ENCODE results near the gene SPATA2L.
"Not testable (repeated sequence)": the region's sequence is repeated elsewhere in the genome, so short reads cannot be mapped to it uniquely, and the experiment has no call there.

Gene SPATA2L

DNA sequence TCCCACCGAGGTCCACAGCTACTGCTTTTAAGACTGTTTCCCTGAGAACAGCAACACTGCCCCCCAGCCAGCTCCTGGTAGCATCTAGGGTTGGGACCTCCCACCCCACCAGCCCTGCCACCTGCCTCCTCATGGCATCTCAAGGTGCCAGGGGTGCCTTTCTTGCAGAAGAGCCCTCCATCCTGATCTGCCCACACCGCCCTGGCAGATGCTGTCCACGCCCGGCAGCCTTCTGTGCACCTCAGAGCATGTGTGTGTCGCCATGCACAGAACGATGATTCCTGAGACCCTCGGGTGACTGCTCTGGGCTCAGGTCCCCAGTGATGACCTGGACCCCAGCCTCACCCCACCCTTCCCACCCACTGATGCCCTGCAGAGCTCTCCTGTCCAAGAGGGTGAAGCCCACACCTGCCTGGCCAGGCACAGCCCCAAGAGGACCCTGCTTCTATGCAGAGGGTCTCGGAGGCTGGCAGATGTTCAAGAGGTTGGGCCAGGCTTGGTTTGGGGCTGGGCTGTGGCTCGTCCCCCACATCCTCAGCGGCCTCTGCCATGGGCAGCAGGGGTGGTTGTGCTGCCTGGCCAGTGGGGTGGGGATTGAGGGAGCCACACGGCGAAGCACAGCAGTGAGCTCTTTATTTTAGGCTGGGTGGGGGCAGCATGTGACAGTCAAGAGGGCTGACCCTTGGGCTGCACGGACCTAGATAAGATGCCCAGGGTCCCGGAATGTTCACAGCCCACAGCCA, 5.2 kb upstream of the SPATA2L start:
- DNase-seq, result no peak

DNA sequence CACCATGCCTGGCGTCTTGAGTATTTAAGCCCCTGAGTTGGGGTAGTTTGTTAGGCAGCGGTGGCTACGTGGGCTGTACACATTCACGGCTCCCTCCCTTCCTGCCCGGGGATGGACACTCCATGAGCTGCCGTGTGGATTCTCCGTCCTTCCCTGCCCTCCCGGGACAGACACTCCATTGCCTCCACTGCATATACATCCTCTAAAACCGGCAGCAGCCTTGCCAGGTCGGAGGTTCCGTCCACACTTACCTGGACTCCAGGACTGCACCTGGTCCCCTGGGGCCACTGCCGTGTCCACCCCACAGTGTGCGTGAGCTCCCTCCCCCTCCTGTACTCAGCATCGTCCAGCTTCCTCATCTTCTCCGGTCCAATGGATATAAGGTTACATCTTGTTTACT, 3.5 kb upstream of the SPATA2L start:
- no peak for DNase-seq

DNA sequence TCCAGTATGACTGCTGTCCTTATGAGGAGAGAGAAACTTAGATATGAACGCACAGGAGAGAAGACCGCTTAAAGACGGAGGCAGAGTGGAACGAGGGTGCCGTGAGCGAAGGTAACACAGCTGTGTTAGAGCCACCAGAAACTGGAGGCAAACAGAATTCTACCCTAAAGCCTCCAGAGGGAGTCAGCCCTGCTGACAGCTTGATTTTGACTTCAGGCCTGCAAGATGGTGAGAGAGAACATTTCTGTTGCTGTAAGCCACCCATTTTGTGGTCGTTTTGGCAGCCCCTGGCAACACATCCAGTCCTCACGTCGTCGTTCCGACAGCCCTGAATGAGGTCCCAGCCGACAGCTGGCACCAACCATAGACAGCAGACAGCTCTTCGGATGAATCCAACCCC, 2.8 kb upstream of the SPATA2L start:
- no peak for DNase-seq

DNA sequence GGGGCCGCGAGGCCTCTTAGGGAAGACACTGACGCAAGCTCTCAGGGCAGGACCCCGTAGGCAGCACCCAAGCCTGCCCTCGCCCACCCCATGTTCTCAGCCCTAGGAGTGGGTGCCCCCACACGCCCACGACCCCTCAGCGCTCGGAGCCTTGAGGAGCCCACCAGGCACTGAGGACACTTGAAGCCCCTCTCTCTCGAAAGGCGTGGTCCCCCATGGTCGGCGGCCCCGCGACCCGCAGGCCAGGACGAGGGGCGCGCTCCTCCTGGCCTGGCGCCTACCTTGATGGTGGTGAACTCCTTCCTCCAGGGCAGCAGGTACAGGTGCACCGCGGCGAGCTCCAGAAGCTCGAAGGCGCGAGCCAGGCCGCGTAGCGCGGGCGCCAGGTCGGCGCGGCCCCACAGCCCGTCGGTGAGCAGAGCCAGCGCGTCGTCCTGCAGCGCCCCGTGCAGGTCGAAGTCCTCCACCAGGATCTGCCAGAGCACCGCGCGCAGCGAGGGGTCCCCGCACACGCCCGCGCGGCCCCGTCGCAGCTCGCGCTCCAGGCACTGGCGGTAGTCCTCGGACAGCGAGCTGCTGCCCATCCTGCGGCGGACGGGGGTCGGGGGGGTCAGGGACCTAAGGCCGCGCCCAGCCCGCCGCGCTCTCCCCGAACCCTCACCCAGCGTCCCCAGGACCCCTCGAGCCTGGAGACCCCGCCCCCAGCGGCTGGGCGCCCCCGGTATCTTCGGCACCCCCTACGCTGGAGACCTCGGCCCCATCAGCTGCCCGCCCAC, 668 bp downstream of the SPATA2L start:
- DNase-seq, result peak; percentile 49

DNA sequence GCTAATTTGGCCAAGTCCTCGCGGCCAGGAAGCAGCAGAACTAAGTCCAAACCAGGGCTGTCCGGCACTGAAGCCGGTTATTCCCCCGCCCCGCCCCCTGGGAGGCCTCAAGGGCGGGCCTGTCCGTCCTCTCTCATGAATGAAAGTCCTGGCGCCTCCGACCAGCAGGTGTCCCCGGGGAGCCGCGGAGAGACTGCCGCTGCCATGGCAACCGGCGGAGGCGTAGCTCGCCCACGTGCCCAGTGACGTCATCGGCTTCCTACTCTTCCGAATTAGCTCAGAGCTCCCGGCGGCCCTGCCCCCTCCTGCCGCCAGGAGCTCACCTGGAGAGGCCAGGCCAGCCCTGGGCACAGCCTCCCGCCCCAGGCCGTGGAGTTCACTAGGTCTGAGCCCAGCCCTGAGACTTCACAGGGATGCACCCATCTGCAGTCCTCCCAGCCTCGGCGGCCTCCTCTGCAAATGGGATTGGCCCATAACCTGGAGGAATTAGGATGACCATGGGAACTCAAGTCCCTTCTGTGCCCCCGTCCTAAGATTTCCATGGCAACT, 1.3 kb downstream of the SPATA2L start:
- peak; percentile 96 for DNase-seq

DNA sequence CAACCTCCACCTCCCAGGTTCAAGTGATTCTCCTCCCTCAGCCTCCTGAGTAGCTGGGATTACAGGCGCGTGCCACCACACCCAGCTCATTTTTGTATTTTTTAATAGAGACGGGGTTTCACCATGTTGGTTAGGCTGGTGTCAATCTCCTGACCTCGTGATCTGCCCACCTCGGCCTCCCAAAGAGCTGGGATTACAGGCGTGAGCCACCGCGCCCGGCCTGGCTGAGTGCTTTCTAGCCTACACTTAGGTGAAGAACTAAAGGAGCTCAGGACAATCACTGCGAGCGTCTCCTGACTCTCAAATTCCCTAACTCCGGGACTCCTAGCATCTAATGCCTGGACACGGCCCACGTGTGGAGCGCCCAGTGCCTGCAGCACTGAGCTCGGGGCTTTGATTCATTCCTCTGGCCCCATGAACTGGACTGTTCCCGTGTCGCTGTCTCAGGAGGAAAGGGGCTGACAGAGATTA, 1.8 kb downstream of the SPATA2L start:
- not testable (repeated sequence) for DNase-seq

DNA sequence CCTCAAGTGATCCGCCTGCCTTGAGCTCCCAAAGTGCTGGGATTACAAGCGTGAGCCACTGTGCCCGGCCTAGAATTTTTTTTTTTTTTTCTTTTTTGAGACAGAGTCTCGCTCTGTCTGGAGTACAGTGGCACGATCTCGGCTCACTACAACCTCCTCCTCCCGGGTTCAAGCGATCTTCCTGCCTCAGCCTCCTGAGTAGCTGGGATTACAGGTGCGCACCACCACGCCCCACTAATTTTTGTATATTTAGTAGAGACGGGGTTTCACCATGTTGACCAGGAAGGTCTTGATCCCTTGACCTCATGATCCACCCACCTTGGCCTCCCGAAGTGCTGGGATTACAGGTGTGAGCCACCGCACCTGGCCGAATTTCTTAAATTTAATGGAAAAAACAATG, 2.8 kb downstream of the SPATA2L start:
- not testable (repeated sequence) for DNase-seq

DNA sequence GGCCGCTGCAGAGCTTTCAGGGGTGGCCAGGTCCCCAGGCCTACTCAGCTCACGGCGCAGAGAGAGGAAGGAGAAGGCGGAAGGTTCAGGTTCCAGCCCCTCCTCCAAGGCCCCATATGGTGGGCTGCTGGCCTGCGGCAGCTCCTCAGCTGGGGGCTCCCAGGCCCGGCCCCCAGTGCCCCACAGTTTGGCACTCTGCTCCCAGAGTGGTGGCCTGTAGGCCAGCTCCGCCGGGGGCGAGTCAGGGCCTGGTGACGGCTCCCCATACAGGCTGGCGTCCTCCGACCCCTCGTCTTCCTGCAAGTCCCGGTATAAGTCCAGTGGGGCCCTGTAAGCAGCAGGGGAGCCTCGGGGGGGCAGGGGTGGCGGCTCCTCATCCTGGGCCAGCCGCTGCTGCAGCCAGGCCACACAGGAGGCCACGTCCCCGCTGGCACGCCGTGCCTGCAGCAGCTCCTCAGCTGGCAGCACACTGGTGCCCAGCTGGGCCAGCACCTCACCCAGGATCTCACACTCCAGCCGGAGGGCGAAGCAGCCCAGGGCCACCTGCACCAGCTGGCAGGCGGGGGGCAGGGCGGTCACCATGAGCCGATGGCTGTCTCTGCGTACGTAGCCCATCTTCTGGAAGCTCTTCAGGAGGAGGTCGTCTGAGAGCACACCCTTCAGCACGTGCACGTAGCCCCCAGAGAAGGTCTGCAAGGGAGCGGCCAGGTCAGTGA, 3.7 kb downstream of the SPATA2L start:
- no peak for DNase-seq

DNA sequence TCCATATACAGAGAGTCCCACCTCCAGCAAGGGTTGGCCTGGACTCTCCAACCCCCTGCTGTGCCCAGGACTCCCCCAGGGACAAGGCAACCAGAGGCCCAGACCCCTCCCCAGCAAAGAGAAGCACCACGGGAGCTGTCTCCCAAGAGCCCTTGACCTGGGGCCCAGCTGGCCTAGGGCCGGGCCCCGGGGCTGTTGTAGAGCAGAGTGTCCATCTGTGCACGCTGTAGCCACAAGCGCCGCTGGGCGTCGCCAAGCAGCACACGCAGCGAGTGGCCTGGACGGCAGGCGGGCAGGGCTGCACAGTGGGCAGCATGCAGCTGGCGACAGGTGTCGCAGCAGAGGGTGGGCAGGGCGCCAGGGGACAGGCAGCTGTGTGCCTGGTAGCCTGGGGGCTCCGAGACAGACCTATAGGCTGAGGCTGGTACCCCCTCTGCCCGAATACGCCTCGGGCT, 4.3 kb downstream of the SPATA2L start:
- no peak for DNase-seq

DNA sequence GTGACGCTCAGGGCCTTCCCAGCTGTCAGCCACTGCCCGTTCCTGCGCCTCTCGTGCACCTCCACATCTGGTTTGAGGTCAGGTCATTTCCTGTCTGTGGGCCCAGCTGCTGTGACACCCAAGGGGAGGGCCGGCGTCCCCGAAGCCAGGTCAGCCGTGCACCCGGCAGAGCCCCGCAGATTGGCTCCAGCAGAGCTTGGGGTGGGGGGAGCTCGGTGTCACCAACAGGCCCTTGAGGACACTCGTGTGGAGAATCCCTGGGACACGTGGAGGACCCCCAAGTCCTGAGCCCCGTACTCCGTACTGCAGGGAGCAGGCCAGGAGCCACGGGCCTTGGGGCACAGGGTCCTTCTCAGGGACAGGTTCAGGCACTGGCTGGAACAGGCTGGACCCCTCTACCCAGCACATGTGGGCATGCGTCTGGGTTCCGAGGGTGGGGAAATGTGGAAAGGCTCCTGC, 4.8 kb downstream of the SPATA2L start:
- peak; percentile 47 for DNase-seq

DNA sequence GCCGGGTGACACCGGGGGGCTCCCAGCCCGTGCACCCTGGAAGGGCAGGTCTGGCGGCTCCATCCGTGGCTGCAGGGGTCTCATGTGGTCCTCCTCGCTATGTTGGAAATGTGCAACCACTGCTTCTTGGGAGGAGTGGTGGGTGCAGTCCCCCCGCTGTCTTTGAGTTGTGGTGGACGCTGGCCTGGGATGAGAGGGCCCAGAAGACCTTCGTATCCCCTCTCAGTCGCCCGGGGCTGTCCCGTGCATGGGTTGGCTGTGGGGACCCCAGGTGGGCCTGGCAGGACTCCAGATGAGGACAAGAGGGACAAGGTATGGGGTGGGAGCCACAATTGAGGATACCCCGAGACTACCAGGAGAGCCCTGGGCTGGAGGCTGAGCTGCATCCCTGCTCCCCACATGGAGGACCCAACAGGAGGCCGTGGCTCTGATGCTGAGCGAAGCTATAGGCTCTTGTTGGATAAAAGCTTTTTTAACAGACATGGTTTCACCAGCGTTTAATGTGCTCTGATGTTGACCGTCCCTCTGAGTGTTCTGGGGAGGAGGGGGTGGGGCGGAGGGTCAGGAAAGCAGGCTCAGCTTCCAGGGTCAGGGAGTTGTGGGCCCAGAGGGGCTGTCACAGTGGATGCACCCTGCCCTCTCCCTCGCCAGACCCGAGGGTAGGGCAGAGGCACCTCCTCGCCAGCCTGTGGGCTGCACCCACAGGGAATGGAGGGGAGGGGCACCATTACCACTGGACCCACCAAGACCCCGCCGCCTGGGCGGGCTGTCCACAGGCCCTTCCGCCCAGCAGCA, 5.4 kb downstream of the SPATA2L start:
- DNase-seq, result no peak

DNA sequence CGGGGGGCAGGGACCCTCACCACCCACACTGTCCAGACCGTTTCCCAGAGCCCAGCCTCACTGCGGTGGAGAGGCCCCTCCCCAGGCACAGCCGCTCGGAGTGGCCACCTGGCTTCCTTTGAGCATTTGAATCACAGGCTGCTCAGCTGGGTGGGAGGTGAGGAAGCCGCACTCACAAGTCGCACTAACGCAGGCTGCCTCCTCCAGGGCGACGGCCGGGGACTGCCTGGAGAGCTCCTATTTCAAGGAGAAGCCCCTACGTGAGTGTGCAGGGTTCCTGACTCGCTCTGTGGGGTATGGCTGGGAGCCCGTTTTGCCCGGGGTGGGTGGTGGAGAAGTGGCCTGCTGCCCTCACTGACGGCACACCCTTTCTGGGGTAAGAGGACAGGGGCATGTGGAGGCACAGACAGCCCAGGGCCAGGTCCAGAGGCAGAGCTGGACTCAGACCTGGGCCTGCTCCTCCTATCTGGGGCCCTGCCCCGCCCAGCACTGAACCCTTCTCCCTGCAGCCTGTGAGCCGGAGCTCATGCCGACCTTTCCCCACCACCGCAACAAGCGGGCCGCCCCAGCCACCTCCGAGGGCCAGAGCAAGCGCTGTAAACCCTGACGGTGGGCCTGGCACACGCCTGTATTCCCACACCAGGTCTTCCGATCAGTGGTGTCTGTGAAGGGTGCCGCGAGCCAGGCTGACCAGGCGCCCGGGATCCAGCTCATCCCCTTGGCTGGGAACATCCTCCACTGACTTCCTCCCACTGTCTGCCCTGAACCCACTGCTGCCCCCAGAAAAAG, 6.2 kb downstream of the SPATA2L start:
- DNase-seq, result no peak

DNA sequence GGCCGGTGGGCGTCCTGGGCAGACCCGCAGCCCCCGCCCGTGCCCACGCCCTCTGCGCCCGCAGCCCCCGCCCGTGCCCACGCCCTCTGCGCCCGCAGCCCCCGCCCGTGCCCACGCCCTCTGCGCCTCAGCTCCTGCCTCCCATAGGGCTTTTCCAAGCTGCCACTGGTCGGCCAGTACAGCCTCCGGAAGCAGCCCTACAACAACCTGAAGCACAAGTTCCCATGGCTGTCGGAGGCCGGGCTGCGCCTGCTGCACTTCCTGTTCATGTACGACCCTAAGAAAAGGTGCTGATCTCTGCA, 6.8 kb downstream of the SPATA2L start:
- DNase-seq, result not testable (repeated sequence)

DNA sequence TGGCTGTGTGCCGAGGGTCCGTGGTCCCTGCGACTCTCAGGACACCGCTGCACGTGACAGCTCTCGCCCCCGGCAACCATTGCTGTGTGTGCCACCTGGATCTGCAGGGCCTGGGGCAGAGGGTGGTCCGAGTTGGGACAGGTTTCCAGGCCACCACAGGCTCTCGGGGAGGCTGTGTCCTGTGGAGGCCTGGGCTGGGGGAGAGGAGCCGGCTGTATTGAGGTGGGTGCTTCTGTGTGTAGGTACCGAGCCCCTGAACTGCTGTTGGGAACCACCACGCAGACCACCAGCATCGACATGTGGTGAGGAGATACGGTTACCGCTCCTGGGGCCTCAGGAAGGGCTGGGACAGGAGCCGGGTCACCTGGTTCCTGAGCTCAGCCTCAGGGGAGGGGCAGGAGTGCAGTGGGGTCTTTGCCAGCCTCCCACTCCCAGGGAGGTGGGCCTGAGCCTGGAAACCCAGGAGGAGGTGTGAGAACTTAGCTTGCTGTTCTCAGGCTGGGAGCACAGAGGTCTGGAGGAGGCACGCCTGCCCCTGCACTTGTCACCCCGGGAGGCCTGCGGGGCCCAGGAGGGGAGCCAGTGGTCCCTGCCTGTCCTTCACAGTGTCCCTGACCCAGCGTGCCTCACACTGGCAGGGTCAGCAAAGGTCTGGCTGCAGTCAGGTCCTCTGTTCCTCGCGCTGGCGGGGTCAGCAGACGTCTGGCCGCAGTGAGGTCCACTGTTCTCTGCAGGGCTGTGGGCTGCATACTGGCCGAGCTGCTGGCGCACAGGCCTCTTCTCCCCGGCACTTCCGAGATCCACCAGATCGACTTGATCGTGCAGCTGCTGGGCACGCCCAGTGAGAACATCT, 7.3 kb downstream of the SPATA2L start:
- DNase-seq, result no peak

DNA sequence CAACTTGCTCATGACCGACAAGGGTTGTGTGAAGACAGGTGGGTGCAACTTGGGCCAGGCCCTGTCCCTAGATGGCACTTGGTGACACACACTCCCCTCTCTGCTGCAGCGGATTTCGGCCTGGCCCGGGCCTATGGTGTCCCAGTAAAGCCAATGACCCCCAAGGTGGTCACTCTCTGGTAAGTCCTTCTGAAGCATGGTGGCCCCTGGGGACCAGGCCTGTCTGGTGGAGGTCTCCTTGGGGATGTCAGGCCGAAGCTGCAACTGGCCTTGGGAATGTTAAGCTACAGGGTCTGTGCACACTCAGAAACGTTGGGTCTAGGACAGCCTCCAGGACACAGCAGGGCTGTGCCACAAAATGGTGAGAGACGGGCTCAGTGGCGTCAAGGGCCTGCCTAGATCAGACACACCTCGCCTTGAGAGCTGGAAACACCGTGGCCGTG, 8.2 kb downstream of the SPATA2L start:
- no peak for DNase-seq

DNA sequence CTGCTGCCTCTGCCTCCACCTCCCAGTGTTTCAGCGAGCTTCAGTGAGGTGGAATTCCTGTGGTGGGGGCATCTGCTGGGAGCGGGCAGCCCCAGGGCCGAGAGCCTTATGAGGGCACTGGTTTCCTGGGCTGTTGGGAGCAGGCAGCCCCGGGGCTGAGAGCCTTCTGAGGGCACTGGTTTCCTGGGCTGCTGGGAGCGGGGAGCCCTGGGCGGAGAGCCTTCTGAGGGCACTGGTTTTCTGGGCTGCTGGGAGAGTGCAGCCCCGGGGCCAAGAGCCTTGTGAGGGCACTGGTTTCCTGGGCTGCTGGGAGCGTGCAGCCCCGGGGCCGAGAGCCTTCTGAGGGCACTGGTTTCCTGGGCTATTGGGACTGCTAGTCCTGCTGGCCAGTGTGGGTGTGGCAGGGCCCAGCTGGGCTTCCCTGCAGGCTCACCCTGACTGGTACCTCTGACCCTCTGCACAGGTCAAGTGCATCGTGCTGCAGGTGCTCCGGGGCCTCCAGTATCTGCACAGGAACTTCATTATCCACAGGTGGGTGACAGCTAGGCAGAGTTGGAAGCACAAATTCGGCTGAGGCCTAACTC, 9.4 kb downstream of the SPATA2L start:
- DNase-seq, result no peak

DNA sequence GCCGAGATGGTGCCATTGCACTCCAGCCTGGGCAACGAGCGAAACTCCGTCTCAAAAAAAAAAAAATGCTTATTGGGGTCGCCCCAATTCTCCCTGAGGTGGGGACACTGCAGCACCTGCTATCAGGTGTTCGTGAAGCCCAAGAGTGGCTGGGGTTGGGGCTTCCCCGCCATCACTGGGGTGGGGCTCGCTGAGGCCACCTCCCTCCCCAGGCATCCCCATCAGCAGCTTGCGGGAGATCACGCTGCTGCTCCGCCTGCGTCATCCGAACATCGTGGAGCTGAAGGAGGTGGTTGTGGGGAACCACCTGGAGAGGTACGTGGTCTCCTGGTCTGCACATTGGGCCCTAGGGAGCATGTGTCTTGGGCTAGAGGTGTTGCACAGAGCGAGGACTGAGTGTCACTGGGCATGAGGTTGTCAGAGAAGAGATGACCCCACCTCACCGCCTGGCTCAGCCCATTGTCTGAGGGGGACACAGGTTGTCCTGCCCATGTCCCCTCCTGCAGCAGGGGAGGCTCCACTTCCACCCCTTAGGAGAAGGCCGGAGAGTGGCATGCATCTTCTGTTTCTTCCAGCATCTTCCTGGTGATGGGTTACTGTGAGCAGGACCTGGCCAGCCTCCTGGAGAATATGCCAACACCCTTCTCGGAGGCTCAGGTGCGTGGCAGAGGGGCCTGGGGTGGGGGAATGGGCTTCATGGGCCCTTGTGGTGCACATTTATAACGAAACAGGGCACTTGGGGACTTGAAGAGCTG, 10.1 kb downstream of the SPATA2L start:
- no peak for DNase-seq

DNA sequence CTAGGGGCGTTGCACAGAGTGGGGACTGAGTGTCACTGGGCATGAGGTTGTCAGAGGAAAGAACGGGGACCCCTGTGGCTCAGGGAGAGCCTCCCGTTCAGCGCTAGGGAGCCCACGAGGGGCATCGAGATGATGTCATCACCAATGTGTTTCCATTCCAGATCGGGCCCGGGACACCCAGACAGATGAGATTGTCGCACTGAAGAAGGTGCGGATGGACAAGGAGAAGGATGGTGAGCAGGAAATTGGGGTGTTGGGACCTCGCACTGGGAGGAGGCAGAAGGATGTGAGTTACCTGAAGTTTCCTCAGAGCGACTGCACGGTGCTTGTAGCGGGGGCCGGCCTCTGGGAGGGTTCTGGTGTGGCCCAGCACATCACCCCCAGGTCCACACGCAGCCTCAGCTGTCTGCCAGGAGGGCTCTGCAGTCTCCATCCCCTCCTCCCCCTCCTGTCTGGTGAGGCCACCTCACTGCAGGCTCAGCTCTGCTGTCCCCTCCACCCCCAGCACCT, 11.1 kb downstream of the SPATA2L start:
- DNase-seq, result no peak

DNA sequence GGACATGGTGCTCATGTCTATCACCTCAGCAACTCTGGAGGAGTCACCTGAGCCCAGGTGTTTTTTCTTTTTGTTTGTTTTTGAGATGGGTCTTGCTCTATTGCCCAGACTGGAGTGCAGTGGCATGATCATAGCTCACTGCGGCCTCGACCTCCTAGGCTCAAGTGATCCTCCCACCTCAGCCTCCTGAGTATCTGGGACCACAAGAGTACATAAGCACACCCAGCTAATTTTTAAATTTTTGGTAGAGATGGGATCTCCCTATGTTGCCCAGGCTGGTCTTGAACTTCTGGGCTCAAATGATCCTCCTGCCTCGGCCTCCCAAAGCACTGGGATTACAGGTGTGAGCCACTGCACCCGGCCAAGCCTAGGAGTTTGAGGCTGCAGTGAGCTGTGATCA, 11.9 kb downstream of the SPATA2L start:
- DNase-seq, result not testable (repeated sequence)
